Heart right ventricle (tissue), 16 donors: ENCODE results near the gene RFPL1. TPM values are rescaled to one million over a fixed set of nuclear protein-coding genes. Genes with fewer than 3 reads are reported as not detected.

Experiments used
- ATAC-seq, 8 donors: fragments of 200-7000 bp; cut with Tn5 transposase; one replicate each; pipeline ENCODE4 v1.9.1; 2020; ENCODE audit warnings: mild to moderate bottlenecking in 8 of 8, moderate library complexity in 8 of 8, moderate number of reproducible peaks in 1 of 8
- DNase-seq, 2 donors: peaks; one replicate each; pipeline ENCODE4 v3.0.0-alpha.2; 2020
- H3K27ac ChIP-seq, 10 donors: fragments of 200-600 bp; sonication (generic) in 2 of 10; one replicate each; pipeline versions ENCODE4 v1.5.0 to v1.8.0; 2020 to 2022; ENCODE audit warnings: mild to moderate bottlenecking in 3 of 10
- H3K27me3 ChIP-seq, 7 donors: fragments of 200-600 bp; one replicate each; pipeline ENCODE4 v1.8.0; 2021 to 2022; ENCODE audit warnings: mild to moderate bottlenecking in 2 of 7
- H3K36me3 ChIP-seq, 9 donors: fragments of 200-600 bp; sonication (generic) in 1 of 9; one replicate each; pipeline versions ENCODE4 v1.5.0 to v1.8.0; 2020 to 2022; ENCODE audit warnings: mild to moderate bottlenecking in 2 of 9
- H3K4me1 ChIP-seq, 9 donors: fragments of 200-600 bp; sonication (generic) in 1 of 9; one replicate each; pipeline versions ENCODE4 v1.5.0 to v1.8.0; 2020 to 2022; ENCODE audit warnings: mild to moderate bottlenecking in 4 of 9
- H3K4me3 ChIP-seq, 10 donors: fragments of 200-600 bp; sonication (generic) in 2 of 10; one replicate each; pipeline versions ENCODE4 v1.5.0 to v1.8.0; 2020 to 2022; ENCODE audit warnings: mild to moderate bottlenecking in 7 of 10, moderate library complexity in 2 of 10
- H3K9me3 ChIP-seq, 11 donors: fragments of 200-600 bp in 10 of 11; sonication (generic) in 2 of 11; one replicate each; pipeline versions ENCODE4 v1.5.0 to v1.8.0; 2013 to 2022; ENCODE audit warnings: mild to moderate bottlenecking in 2 of 11, control low read depth in 1 of 11, moderate library complexity in 1 of 11
- WGBS, 2 donors: extraction: QIAGEN DNeasy Blood & Tissue Kit; methylation state at CpG; one replicate each; pipeline ENCODE4 v1.1.7; 2013; ENCODE audit warnings: inconsistent platforms in 1 of 2; 5-methylcytosine and 5-hydroxymethylcytosine counted together
- intact Hi-C, 10 donors: fragments of 100-400 bp; cut with DNase I; formaldehyde crosslinking; loops; one replicate each; pipeline versions ENCODE4 v1.11.1 to v1.14.2; 2022
- polyA plus RNA-seq, 2 donors: library from polyadenylated mRNA; stranded (reverse); fragments of 200-250 nt; gene quantifications; one replicate each; pipeline ENCODE4 v1.2.3, GENCODE V29; 2013
- total RNA-seq, 10 donors: library from RNA; stranded (reverse); fragmentation: NEBNext Ultra II Directional in 3 of 10; extraction: Animal tissue kit (Norgen Biotek cat#: 25700) in 3 of 10; gene quantifications; one replicate each; pipeline versions ENCODE4 v1.2.1 to v1.2.4, GENCODE V29; 2021 to 2023
- TF ChIP-seq, protein P1 (sequence below), 9 donors: fragments of 200-600 bp; sonication (generic) in 2 of 9; IDR thresholded peaks; one replicate each; pipeline versions ENCODE4 v1.5.0 to v1.8.0; 2021 to 2022; ENCODE audit warnings: antibody characterized with exemption in 9 of 9, mild to moderate bottlenecking in 5 of 9, moderate library complexity in 1 of 9
- donor health status: Arrhythmogenic right ventricular cardiomyopathy.
- donor health status: ischemic (EF 13 %, LVEDD 7.1; RV severe dilation, severe dysfunction).
- donor health status: healthy with polysubstance abuse.
- donor health status: DM: no; HTN: yes; CAD: no.
- donor health status: DM: no; HTN: no; CAD: no.
- donor health status: ischemic (EF 25% LVEDD 6.9; RV normal size, moderate dysfunction).
- donor health status: ischemic (EF 25% LVEDD 5.7; RV mildly dilated, moderate dysfunction).
- donor health status: healthy.
- donor health status: DM: yes; HTN: yes; CAD: no.
- donor health status: Ischemic cardiomyopathy.
- donor health status: ischemic (EF 35%, LVEDD 5.7; RV mildly dilated, moderate dysfunction).
- donor health status: nonischemic (EF 11% LVEDD 7.7; RV severe dilation, severe dysfunction).
- donor health status: DM: yes; HTN: yes; CAD: no.
- donor health status: PGD.
- donor health status: ischemic (EF 29% LVEDD 5.4; RV normal size, mild dysfunction).
- donor health status: nonischemic (EF 23%, LVEDD 6.1; RV moderate dilation, normal function).

The RFPL1 gene
- total and polyA plus RNA-seq, 12 donors: not detected

DNA sequence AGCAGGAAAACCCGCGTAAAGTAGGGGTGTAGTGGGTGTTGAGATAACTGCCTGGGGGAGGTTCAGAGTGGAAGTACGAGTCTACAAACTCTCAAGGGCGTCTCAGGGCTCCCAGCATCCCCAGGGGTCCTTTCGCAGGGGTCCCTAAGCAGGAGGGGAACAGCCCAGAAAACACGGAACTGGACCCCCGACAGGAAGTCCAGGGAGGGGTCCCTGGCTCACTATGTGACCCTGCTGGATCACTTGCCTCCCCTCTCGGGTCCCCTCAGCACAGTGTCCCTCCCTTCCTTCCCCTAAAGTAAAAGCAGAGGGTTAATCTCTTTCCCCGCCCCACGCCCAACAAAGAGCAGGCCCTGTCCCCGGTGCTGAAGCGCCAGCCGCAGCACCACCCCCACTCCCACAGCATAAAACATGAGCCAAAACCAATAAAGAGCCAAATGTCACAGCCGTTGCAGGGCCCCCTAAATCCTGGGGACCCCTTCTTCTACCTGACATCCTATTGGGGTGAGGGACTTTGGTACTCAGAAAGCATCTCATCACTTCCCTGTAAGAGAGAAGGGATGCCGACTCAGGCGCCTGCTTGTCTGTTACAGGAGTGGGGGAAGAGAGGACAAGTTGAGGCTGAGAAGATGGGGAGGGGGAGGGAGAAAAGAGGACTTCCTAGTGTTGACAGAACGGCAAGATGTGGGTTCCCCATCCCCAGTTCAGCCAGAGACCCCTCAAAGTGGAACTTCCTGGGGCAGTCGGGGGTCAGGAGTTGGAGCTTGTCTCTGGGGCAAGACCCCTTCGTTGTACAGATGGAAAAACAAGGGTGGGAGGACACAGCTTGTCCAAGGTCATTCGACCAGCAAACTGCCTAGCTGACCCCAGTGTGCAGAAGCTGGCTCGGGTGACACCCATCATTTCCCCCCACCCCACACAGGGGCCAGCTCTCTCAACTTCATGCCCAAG lies 40.2 kb downstream of the RFPL1 start:
- TF ChIP-seq, protein P1, sequence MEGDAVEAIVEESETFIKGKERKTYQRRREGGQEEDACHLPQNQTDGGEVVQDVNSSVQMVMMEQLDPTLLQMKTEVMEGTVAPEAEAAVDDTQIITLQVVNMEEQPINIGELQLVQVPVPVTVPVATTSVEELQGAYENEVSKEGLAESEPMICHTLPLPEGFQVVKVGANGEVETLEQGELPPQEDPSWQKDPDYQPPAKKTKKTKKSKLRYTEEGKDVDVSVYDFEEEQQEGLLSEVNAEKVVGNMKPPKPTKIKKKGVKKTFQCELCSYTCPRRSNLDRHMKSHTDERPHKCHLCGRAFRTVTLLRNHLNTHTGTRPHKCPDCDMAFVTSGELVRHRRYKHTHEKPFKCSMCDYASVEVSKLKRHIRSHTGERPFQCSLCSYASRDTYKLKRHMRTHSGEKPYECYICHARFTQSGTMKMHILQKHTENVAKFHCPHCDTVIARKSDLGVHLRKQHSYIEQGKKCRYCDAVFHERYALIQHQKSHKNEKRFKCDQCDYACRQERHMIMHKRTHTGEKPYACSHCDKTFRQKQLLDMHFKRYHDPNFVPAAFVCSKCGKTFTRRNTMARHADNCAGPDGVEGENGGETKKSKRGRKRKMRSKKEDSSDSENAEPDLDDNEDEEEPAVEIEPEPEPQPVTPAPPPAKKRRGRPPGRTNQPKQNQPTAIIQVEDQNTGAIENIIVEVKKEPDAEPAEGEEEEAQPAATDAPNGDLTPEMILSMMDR (IDR thresholded peaks at IDR 0.05): no peak
- H3K4me3 ChIP-seq: peak overlapping the region in 1 of 10 donors; percentile 14
- WGBS, 2 donors: 8 to 10% methylated on average over 21 of the region's 21 CpGs
- H3K27me3 ChIP-seq: peaks cover 19 to 97% (median 80%) of the 10 kb centered on the region in 7 donors
- DNase-seq: no peak
- no peaks in the 10 kb centered on the region for H3K9me3 ChIP-seq
- H3K4me1 ChIP-seq: peaks cover 2 to 27% (median 14%) of the 10 kb centered on the region in 9 donors
- H3K36me3 ChIP-seq: no peaks in the 10 kb centered on the region
- intact Hi-C loops: no loop called here
- H3K27ac ChIP-seq: no peak overlapping the region
- ATAC-seq: peak in 5 of 8 donors; percentile 27 to 58 (median 47)

- no peaks in the 10 kb centered on the region for H3K9me3 ChIP-seq
- H3K27ac ChIP-seq: no peak within 1 kb of the TSS
- H3K4me3 ChIP-seq: peak within 1 kb of the TSS in 9 of 10 donors; percentile 4 to 37 (median 22)
- WGBS, 2 donors: 6% methylated on average over 48 of the region's 48 CpGs
- TF ChIP-seq, protein P1 (IDR thresholded peaks at IDR 0.05): no peak
- intact Hi-C loops: no loop called here
- peaks cover 19 to 86% (median 70%) of the 10 kb centered on the region in 7 donors for H3K27me3 ChIP-seq
- H3K4me1 ChIP-seq: peaks cover 2 to 27% (median 14%) of the 10 kb centered on the region in 9 donors
- DNase-seq (no peak), ATAC-seq (no peak)
- H3K36me3 ChIP-seq: no peaks in the 10 kb centered on the region
Observed at GRCh38 chr22:29479417-29480261, 41.3 kb downstream of the RFPL1 start, which contains the start of gene NEFH. Gene NEFH (plus strand): TSS chr22:29480218. CDS start chr22:29480263, 45 bp downstream.

DNA sequence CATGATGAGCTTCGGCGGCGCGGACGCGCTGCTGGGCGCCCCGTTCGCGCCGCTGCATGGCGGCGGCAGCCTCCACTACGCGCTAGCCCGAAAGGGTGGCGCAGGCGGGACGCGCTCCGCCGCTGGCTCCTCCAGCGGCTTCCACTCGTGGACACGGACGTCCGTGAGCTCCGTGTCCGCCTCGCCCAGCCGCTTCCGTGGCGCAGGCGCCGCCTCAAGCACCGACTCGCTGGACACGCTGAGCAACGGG lies 41.8 kb downstream of the RFPL1 start:
- WGBS, 2 donors: 2 to 4% methylated on average over 39 of the region's 39 CpGs
- intact Hi-C loops: no loop called here
- Histone ChIP-seq H3K4me1 (peaks cover 2 to 27% (median 14%) of the 10 kb centered on the region in 9 donors), H3K4me3 (peak overlapping the region in 7 of 10 donors; percentile 4 to 37 (median 24)), H3K9me3 (no peaks in the 10 kb centered on the region), H3K27ac (no peak overlapping the region), H3K36me3 (no peaks in the 10 kb centered on the region), H3K27me3 (peaks cover 19 to 81% (median 65%) of the 10 kb centered on the region in 7 donors)
- no peak for ATAC-seq
- no peak for DNase-seq
- TF ChIP-seq, protein P1 (IDR thresholded peaks at IDR 0.05): no peak
